Measurements from ENCODE around the gene FMOD. TPM values are rescaled to one million over a fixed set of nuclear protein-coding genes. Genes with fewer than 3 reads are reported as not detected.
A peak's percentile ranks its signal among the peaks of the same experiment; 100 is the strongest.

Gene FMOD
- total and polyA plus RNA-seq, 2 donors (not counting 1 experiment from before 2014, with no cell fraction given): 3.3 to 9.0 TPM

DNA sequence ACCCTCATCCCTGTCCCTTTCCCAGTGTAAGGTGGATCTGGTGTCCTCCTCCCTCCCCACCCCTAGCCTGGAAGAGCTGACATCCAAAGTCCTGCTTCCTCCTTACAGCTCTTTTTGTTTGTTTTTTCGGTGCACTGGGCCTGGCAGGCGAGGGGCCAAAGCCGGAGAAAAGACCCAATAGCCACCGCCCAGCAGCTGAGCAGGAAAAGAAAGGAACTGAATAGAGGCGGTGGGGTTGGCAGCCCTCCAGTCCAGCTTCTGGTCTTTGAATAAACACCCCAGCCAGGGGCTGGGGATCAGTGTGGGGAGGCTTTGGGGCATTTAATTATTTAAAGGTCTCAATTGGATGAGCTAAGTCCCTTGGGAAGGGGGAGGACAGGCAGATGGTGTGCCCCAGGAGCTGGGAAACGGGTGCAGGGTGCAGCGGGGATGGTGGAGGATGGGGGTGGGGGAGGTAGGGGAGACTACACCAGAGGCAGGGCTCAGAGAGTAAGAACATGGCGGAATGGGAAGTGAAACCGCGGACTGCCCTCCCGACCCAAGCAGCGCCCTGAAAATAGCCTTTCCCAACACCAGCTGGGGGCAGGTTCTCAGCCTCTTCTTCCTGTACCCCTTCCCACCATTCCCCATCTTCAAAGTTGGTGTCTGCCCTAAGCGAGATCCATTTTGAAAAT, 25.4 kb downstream of the FMOD start:
- TF ChIP-seq CTCF (conservative IDR thresholded peaks at IDR 0.05 in 1 of 2, IDR thresholded peaks at IDR 0.05 in 1 of 2; ENCODE audit: low read depth in 1 of 2, low read length in 2 of 2) (no peak), EZH2 (IDR thresholded peaks at IDR 0.05; ENCODE audit: low read length, missing control alignments) (no peak)

DNA sequence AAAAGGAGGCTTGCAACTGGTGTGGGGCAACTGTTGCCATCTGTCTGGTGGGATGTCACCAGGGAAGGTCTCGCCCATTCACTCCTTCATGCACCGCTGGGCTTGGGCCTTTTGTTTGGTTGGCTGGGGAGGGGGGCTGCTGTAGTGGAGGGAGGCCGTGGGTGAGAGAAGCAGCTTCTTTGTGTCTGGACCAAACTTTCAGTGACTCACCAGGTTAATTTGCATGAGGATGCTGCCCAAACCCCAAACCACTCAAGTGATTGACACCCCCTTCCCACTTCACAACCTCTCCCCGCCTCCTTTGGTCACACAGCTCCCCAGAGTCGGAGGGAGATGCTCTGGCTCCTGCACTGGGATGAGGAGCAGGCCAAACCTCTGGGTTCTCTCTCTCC, 25.9 kb downstream of the FMOD start:
- peaks cover 2% of the 10 kb centered on the region for H3K4me1 ChIP-seq (ENCODE audit: control insufficient read depth, extremely low read depth, insufficient read depth, low read length)
- no peak for TF ChIP-seq EZH2 (IDR thresholded peaks at IDR 0.05; ENCODE audit: low read length, missing control alignments)
- TF ChIP-seq CTCF (conservative IDR thresholded peaks at IDR 0.05 in 1 of 2, IDR thresholded peaks at IDR 0.05 in 1 of 2; ENCODE audit: low read depth in 1 of 2, low read length in 2 of 2): no peak
- H2AFZ ChIP-seq (ENCODE audit: low read length): no peak overlapping the region

More for the DNA sequence above, 25.4 kb downstream of the FMOD start:
- Histone ChIP-seq H3K4me2 (ENCODE audit: extremely low read depth, insufficient read depth, low read length) (no peak overlapping the region), H2AFZ (ENCODE audit: low read length) (no peak overlapping the region), H3K4me3 (replicated peaks in 1 of 4; ENCODE audit: control extremely low read depth in 1 of 4, insufficient read depth in 1 of 4, low read depth in 3 of 4, low read length in 4 of 4) (no peak overlapping the region), H3K27me3 (ENCODE audit: control insufficient read depth, insufficient read depth, low read length) (peaks cover 38% of the 10 kb centered on the region), H3K9me3 (ENCODE audit: control insufficient read depth, insufficient read depth, low read depth, low read length) (no peaks in the 10 kb centered on the region), H3K27ac (ENCODE audit: insufficient read depth, low read length) (no peak overlapping the region), H3K79me2 (ENCODE audit: control insufficient read depth, insufficient read depth, low read length) (no peaks in the 10 kb centered on the region), H3K36me3 (ENCODE audit: control insufficient read depth, insufficient read depth, low read length) (no peaks in the 10 kb centered on the region), H3K9ac (ENCODE audit: insufficient read depth, low read length) (no peak overlapping the region), H3K4me1 (ENCODE audit: control insufficient read depth, extremely low read depth, insufficient read depth, low read length) (peaks cover 2% of the 10 kb centered on the region), H4K20me1 (ENCODE audit: control insufficient read depth, extremely low read depth, insufficient read depth, low read length) (no peaks in the 10 kb centered on the region)
- no peak for DNase-seq (ENCODE audit: low read depth in 2 of 2)

GRCh38 chr1:203324105-203325025, 26.6 kb downstream of the FMOD start:
- TF ChIP-seq EZH2 (IDR thresholded peaks at IDR 0.05; ENCODE audit: low read length, missing control alignments): no peak
- no peak for TF ChIP-seq CTCF (conservative IDR thresholded peaks at IDR 0.05 in 1 of 2, IDR thresholded peaks at IDR 0.05 in 1 of 2; ENCODE audit: low read depth in 1 of 2, low read length in 2 of 2)
- Histone ChIP-seq H3K27me3 (ENCODE audit: control insufficient read depth, insufficient read depth, low read length) (peaks cover 41% of the 10 kb centered on the region), H3K9me3 (ENCODE audit: control insufficient read depth, insufficient read depth, low read depth, low read length) (no peaks in the 10 kb centered on the region), H3K4me2 (ENCODE audit: extremely low read depth, insufficient read depth, low read length) (no peak overlapping the region), H2AFZ (ENCODE audit: low read length) (no peak overlapping the region), H3K4me1 (ENCODE audit: control insufficient read depth, extremely low read depth, insufficient read depth, low read length) (peaks cover 2% of the 10 kb centered on the region), H3K9ac (ENCODE audit: insufficient read depth, low read length) (no peak overlapping the region), H3K4me3 (replicated peaks in 1 of 4; ENCODE audit: control extremely low read depth in 1 of 4, insufficient read depth in 1 of 4, low read depth in 3 of 4, low read length in 4 of 4) (no peak overlapping the region), H3K79me2 (ENCODE audit: control insufficient read depth, insufficient read depth, low read length) (no peaks in the 10 kb centered on the region), H3K27ac (ENCODE audit: insufficient read depth, low read length) (no peak overlapping the region), H3K36me3 (ENCODE audit: control insufficient read depth, insufficient read depth, low read length) (no peaks in the 10 kb centered on the region), H4K20me1 (ENCODE audit: control insufficient read depth, extremely low read depth, insufficient read depth, low read length) (no peaks in the 10 kb centered on the region)
- DNase-seq (ENCODE audit: low read depth in 2 of 2): no peak

More for the DNA sequence above, 25.9 kb downstream of the FMOD start:
- Histone ChIP-seq H3K79me2 (ENCODE audit: control insufficient read depth, insufficient read depth, low read length) (no peaks in the 10 kb centered on the region), H3K27me3 (ENCODE audit: control insufficient read depth, insufficient read depth, low read length) (peaks cover 40% of the 10 kb centered on the region), H3K27ac (ENCODE audit: insufficient read depth, low read length) (no peak overlapping the region), H3K36me3 (ENCODE audit: control insufficient read depth, insufficient read depth, low read length) (no peaks in the 10 kb centered on the region), H4K20me1 (ENCODE audit: control insufficient read depth, extremely low read depth, insufficient read depth, low read length) (no peaks in the 10 kb centered on the region), H3K9ac (ENCODE audit: insufficient read depth, low read length) (no peak overlapping the region), H3K9me3 (ENCODE audit: control insufficient read depth, insufficient read depth, low read depth, low read length) (no peaks in the 10 kb centered on the region), H3K4me3 (replicated peaks in 1 of 4; ENCODE audit: control extremely low read depth in 1 of 4, insufficient read depth in 1 of 4, low read depth in 3 of 4, low read length in 4 of 4) (no peak overlapping the region), H3K4me2 (ENCODE audit: extremely low read depth, insufficient read depth, low read length) (no peak overlapping the region)
- DNase-seq (ENCODE audit: low read depth in 2 of 2): peak in 1 of 2 donors; percentile 86
